WERI-Rb-1 (cell line): Measurements from ENCODE around the gene ZNF277.

Experiments used
- DNase-seq: peaks from one replicate; pipeline ENCODE4 v3.0.0-alpha.2; 2020
- H3K27ac ChIP-seq: fragments of 250-450 bp; sonication (Bioruptor Pico); 2 replicates; pipeline ENCODE4 v1.5.1; 2020; ENCODE audit warnings: mild to moderate bottlenecking, moderate library complexity
- H3K27me3 ChIP-seq: fragments of 250-450 bp; sonication (Bioruptor Pico); 2 replicates; pipeline ENCODE4 v1.5.1; 2021; ENCODE audit warnings: mild to moderate bottlenecking, low read depth, moderate library complexity; ENCODE audit not compliant: insufficient read depth, severe bottlenecking
- H3K36me3 ChIP-seq: fragments of 250-450 bp; sonication (Bioruptor Pico); 2 replicates; pipeline ENCODE4 v1.5.1; 2020; ENCODE audit warnings: mild to moderate bottlenecking, moderate library complexity
- H3K4me3 ChIP-seq: 2 replicates; pipeline ENCODE4 v1.5.1; 2011; ENCODE audit warnings: low read depth, mild to moderate bottlenecking, control low read depth, low read length
- H3K9me3 ChIP-seq: fragments of 250-450 bp; sonication (Bioruptor Pico); 2 replicates; pipeline ENCODE4 v1.5.1; 2021; ENCODE audit warnings: mild to moderate bottlenecking, moderate library complexity; ENCODE audit not compliant: severe bottlenecking
- TF ChIP-seq, protein P1 (sequence below): IDR thresholded peaks from 2 replicates; pipeline ENCODE4 v1.5.1; 2011; ENCODE audit warnings: low read depth, mild to moderate bottlenecking, control low read depth, inconsistent platforms, low read length

ZNF277 gene

DNA sequence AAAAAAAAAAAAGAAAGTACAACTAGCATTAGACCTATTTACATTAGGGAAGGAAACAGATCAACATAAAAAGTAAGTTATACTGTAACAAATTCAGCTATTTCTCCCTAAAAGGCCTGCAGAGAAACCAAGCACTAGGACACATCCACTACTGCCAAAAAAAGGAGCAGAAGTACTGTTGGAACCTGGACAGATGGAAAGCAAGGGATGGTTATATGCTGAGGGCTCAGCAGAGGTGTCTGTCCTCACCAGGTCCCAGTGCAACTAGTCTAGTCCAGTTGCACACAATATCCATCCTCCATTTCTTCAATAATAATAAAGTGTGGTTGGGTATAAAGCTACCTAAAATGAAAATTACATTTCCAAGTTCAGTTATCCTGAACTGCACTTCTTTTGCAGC is 140.6 kb downstream of the ZNF277 start:
- H3K27ac ChIP-seq, result no peak overlapping the region
- TF ChIP-seq, protein P1, sequence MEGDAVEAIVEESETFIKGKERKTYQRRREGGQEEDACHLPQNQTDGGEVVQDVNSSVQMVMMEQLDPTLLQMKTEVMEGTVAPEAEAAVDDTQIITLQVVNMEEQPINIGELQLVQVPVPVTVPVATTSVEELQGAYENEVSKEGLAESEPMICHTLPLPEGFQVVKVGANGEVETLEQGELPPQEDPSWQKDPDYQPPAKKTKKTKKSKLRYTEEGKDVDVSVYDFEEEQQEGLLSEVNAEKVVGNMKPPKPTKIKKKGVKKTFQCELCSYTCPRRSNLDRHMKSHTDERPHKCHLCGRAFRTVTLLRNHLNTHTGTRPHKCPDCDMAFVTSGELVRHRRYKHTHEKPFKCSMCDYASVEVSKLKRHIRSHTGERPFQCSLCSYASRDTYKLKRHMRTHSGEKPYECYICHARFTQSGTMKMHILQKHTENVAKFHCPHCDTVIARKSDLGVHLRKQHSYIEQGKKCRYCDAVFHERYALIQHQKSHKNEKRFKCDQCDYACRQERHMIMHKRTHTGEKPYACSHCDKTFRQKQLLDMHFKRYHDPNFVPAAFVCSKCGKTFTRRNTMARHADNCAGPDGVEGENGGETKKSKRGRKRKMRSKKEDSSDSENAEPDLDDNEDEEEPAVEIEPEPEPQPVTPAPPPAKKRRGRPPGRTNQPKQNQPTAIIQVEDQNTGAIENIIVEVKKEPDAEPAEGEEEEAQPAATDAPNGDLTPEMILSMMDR, result no peak
- H3K27me3 ChIP-seq, result no peaks in the 10 kb centered on the region
- no peak for DNase-seq
- H3K9me3 ChIP-seq, result no peaks in the 10 kb centered on the region
- no peak overlapping the region for H3K4me3 ChIP-seq
- peaks cover 3% of the 10 kb centered on the region; the same call in 1 of the 2 replicates for H3K36me3 ChIP-seq

DNA sequence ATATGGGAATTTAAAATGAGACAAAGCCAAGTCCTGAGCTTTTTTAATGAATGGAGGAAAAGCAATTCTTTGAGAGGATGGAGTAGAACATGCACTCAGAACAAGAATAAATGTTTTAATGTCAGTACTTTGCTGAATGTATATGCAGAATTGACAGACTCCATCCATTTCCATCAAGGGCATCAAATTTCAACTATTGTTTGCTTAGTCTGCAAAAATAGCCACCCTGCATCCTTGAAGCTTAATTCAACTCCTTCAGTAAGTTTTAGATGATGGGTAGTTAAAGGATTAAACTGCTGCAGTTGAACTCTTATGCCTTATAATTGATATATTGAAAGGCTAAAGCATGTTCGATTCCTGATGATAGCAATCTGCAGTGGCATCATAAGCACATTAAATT is 144.1 kb downstream of the ZNF277 start:
- TF ChIP-seq, protein P1, result no peak
- Histone ChIP-seq H3K27me3 (no peaks in the 10 kb centered on the region), H3K9me3 (no peaks in the 10 kb centered on the region), H3K36me3 (no peaks in the 10 kb centered on the region), H3K4me3 (no peak overlapping the region), H3K27ac (no peak overlapping the region)
- no peak for DNase-seq

DNA sequence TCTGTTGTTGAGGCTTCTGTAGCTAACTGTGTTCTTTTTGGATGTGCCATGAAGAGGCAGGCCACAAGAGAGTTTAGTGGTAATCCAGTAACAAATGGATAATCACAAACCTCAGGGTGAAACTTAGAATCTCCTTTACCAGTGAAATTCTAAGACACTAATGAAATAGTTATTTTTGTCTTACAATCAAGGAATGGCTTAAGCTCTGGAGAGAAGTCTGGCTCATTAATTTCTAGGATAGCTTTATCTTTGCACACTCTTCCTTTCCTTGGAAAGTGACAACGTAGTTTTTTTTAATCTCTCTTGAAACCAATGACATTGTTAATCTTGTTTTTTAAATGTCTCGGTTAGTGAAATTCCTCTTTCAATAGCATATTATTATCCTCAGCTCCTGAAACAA is 150.1 kb downstream of the ZNF277 start:
- TF ChIP-seq, protein P1, result no peak
- Histone ChIP-seq H3K4me3 (no peak overlapping the region), H3K27me3 (no peaks in the 10 kb centered on the region), H3K27ac (no peak overlapping the region), H3K9me3 (no peaks in the 10 kb centered on the region), H3K36me3 (no peaks in the 10 kb centered on the region)
- no peak for DNase-seq

DNA sequence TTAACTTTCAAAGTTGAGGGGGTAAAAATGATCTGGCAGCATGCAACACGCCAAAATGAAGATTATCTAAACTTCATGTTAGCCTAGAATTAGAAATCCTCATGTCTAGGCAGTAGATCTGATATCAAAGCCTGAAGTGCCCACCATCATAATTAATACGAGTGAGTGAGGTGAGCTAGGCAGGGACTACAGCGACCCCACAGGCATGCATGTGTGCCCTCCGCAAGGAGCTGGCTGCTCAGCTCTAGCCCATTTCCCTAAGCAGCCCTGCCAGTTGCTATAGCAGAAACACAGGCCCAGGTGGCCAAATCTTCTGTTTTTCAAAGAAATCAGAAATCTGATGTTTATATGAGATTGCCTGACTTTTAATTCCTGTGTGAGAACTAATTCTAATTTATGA is 150.6 kb downstream of the ZNF277 start:
- H3K27ac ChIP-seq, result no peak overlapping the region
- no peaks in the 10 kb centered on the region for H3K36me3 ChIP-seq
- no peaks in the 10 kb centered on the region for H3K9me3 ChIP-seq
- TF ChIP-seq, protein P1, result no peak
- no peaks in the 10 kb centered on the region for H3K27me3 ChIP-seq
- no peak for DNase-seq
- H3K4me3 ChIP-seq, result no peak overlapping the region

DNA sequence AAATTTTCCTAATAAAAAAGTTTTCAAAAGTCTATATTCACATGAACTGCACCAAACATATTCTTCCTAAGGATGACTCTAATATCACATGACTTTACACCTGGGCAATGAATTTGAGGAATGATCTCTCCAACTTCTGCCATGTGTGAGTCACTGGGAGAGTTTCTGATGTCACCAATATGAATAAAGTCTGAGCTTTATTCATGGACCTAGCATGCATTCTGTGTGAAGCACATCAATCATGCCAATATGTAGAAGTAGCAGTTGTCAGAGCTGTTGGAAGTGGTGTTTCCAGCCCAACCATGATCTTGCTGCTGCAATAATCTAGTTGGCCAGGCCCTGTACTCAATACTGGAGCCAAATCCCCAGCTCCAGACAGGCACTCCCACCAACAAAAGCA is 152.0 kb downstream of the ZNF277 start:
- no peak overlapping the region for H3K27ac ChIP-seq
- TF ChIP-seq, protein P1, result no peak
- no peaks in the 10 kb centered on the region for H3K9me3 ChIP-seq
- no peaks in the 10 kb centered on the region for H3K27me3 ChIP-seq
- H3K4me3 ChIP-seq, result no peak overlapping the region
- H3K36me3 ChIP-seq, result no peaks in the 10 kb centered on the region
- no peak for DNase-seq

DNA sequence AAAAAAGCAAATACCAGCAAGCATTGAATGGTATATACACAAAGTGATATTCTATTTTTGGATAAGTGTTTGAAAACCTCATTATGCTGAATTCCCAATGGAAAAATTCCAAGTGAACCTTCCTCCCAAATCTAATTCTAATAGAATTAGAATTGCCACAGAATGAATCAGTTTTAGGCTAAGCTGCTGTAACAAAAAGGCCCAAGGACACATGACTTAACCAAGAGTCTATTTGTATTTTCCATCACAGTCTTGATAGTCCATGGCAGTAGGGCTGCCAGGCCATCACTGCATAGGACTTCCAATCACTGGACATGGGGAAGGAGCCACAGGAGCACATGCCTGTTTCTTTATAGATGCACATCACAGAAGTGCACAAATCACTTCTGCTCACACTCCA is 152.6 kb downstream of the ZNF277 start:
- no peak overlapping the region for H3K4me3 ChIP-seq
- TF ChIP-seq, protein P1, result no peak
- no peaks in the 10 kb centered on the region for H3K27me3 ChIP-seq
- no peaks in the 10 kb centered on the region for H3K9me3 ChIP-seq
- no peak for DNase-seq
- no peaks in the 10 kb centered on the region for H3K36me3 ChIP-seq
- H3K27ac ChIP-seq, result no peak overlapping the region
